H9 (cell line): ENCODE measurements around the gene NEUROD2. TPM values are rescaled to one million over a fixed set of nuclear protein-coding genes. Genes with fewer than 3 reads are reported as not detected.

Experiments used
- DNase-seq: peaks from one replicate; pipeline ENCODE4 v3.0.0-alpha.2; 2017
- H2AFZ ChIP-seq: one replicate; pipeline ENCODE4 v1.6.1; 2013; ENCODE audit warnings: mild to moderate bottlenecking, low read length, control low read depth, moderate library complexity
- H2AK5ac ChIP-seq: 2 replicates; pipeline ENCODE4 v1.6.1; 2013; ENCODE audit warnings: low read length, control low read depth, mixed read lengths; ENCODE audit not compliant: insufficient read length
- H2BK120ac ChIP-seq: one replicate; pipeline ENCODE4 v1.6.1; 2013; ENCODE audit warnings: low read depth, mild to moderate bottlenecking, low read length, control low read depth, inconsistent platforms; ENCODE audit not compliant: poor library complexity, severe bottlenecking
- H2BK12ac ChIP-seq: 2 replicates; pipeline ENCODE4 v1.6.1; 2013; ENCODE audit warnings: low read length, control low read depth, mixed read lengths, low read depth; ENCODE audit not compliant: insufficient read length
- H2BK15ac ChIP-seq: 2 replicates; pipeline ENCODE4 v1.6.1; 2013; ENCODE audit warnings: low read depth, low read length, control low read depth
- H2BK20ac ChIP-seq: one replicate; pipeline ENCODE4 v1.6.1; 2013; ENCODE audit warnings: low read depth, mild to moderate bottlenecking, low read length, control low read depth, inconsistent platforms; ENCODE audit not compliant: poor library complexity, severe bottlenecking
- H2BK5ac ChIP-seq: 2 replicates; pipeline ENCODE4 v1.6.1; 2013; ENCODE audit warnings: low read length, control low read depth, mixed read lengths; ENCODE audit not compliant: insufficient read length
- H3K14ac ChIP-seq: 2 replicates; pipeline ENCODE4 v1.6.1; 2013; ENCODE audit warnings: low read length, control low read depth; ENCODE audit not compliant: insufficient read depth
- H3K18ac ChIP-seq: 2 replicates; pipeline ENCODE4 v1.6.1; 2013; ENCODE audit warnings: low read depth, mild to moderate bottlenecking, mixed read lengths, low read length, control low read depth; ENCODE audit not compliant: insufficient read length
- H3K23ac ChIP-seq: 2 replicates; pipeline ENCODE4 v1.6.1; 2013; ENCODE audit warnings: low read length, control low read depth, mixed read lengths, low read depth; ENCODE audit not compliant: insufficient read length
- H3K23me2 ChIP-seq: 2 replicates; pipeline ENCODE4 v1.6.1; 2013; ENCODE audit warnings: low read depth, mild to moderate bottlenecking, mixed read lengths, low read length, control low read depth; ENCODE audit not compliant: insufficient read length, poor library complexity, severe bottlenecking
- H3K27ac ChIP-seq: 2 replicates; pipeline ENCODE4 v1.5.1; 2013; ENCODE audit warnings: low read length, control low read depth, mixed read lengths, low read depth; ENCODE audit not compliant: insufficient read length
- H3K27me3 ChIP-seq: 2 replicates; pipeline ENCODE4 v1.6.1; 2013; ENCODE audit warnings: low read length, control low read depth, inconsistent platforms; ENCODE audit not compliant: insufficient read depth
- H3K4ac ChIP-seq: 2 replicates; pipeline ENCODE4 v1.6.1; 2013; ENCODE audit warnings: low read depth, mild to moderate bottlenecking, control low read depth, inconsistent platforms, low read length, moderate library complexity
- H3K4me1 ChIP-seq: 2 replicates; pipeline ENCODE4 v1.6.1; 2013; ENCODE audit warnings: low read length, control low read depth, inconsistent platforms; ENCODE audit not compliant: insufficient read depth
- H3K4me2 ChIP-seq: 2 replicates; pipeline ENCODE4 v1.6.1; 2013; ENCODE audit warnings: low read length, control low read depth, mixed read lengths; ENCODE audit not compliant: insufficient read length, insufficient read depth
- H3K56ac ChIP-seq: 2 replicates; pipeline ENCODE4 v1.6.1; 2013; ENCODE audit warnings: low read depth, mild to moderate bottlenecking, mixed read lengths, low read length, control low read depth; ENCODE audit not compliant: insufficient read length
- H3K79me1 ChIP-seq: 2 replicates; pipeline ENCODE4 v1.6.1; 2013; ENCODE audit warnings: low read depth, mild to moderate bottlenecking, moderate library complexity, low read length, control low read depth, inconsistent platforms; ENCODE audit not compliant: insufficient read depth, poor library complexity, severe bottlenecking
- H3K79me2 ChIP-seq: 2 replicates; pipeline ENCODE4 v1.6.1; 2013; ENCODE audit warnings: low read length, control low read depth, inconsistent platforms; ENCODE audit not compliant: insufficient read depth
- H3K9ac ChIP-seq: 2 replicates; pipeline ENCODE4 v1.6.1; 2013; ENCODE audit warnings: low read length, control low read depth, mixed read lengths; ENCODE audit not compliant: insufficient read length; ENCODE audit errors: extremely low read depth
- H3K9me3 ChIP-seq: one replicate; pipeline ENCODE4 v1.6.1; 2013; ENCODE audit warnings: low read depth, low read length, inconsistent platforms; ENCODE audit not compliant: control insufficient read depth
- H3T11ph ChIP-seq: one replicate; pipeline ENCODE4 v1.6.1; 2013; ENCODE audit warnings: mild to moderate bottlenecking, low read length, control low read depth, inconsistent platforms
- H4K20me1 ChIP-seq: one replicate; pipeline ENCODE4 v1.6.1; 2013; ENCODE audit not compliant: control insufficient read depth, insufficient read length, insufficient read depth
- H4K5ac ChIP-seq: 2 replicates; pipeline ENCODE4 v1.6.1; 2013; ENCODE audit warnings: low read depth, mild to moderate bottlenecking, mixed read lengths, low read length, control low read depth; ENCODE audit not compliant: insufficient read length
- H4K8ac ChIP-seq: replicated peaks from 2 replicates; pipeline ENCODE4 v1.6.1; 2013; ENCODE audit warnings: low read length, control low read depth, mixed read lengths, low read depth; ENCODE audit not compliant: insufficient read length
- H4K91ac ChIP-seq: 2 replicates; pipeline ENCODE4 v1.6.1; 2013; ENCODE audit warnings: low read depth, mild to moderate bottlenecking, moderate library complexity, mixed read lengths, low read length, control low read depth; ENCODE audit not compliant: insufficient read length
- H3K27ac Mint-ChIP-seq, 3 experiments: 2 replicates in 2 of 3; 3 replicates in 1 of 3; pipeline ENCODE4 v1.8.0; 2020 to 2021; ENCODE audit warnings: mixed read lengths in 3 of 3, mild to moderate bottlenecking in 1 of 3, moderate library complexity in 1 of 3
- H3K27me3 Mint-ChIP-seq: 2 replicates; pipeline ENCODE4 v1.8.0; 2021; ENCODE audit warnings: low read depth, mild to moderate bottlenecking, moderate library complexity, mixed read lengths
- H3K36me3 Mint-ChIP-seq, 3 experiments: 2 replicates in 2 of 3; 3 replicates in 1 of 3; pipeline ENCODE4 v1.8.0; 2020 to 2021; ENCODE audit warnings: low read depth in 3 of 3, mixed read lengths in 3 of 3; ENCODE audit not compliant: insufficient read depth in 1 of 3
- H3K4me1 Mint-ChIP-seq, 2 experiments: 2 replicates each; pipeline ENCODE4 v1.8.0; 2020; ENCODE audit warnings: mixed read lengths in 2 of 2
- H3K4me3 Mint-ChIP-seq, 2 experiments: 2 replicates in 1 of 2; 3 replicates in 1 of 2; pipeline ENCODE4 v1.8.0; 2020 to 2021; ENCODE audit warnings: mild to moderate bottlenecking in 2 of 2, mixed read lengths in 2 of 2, moderate library complexity in 1 of 2
- H3K9me3 Mint-ChIP-seq, 2 experiments: 2 replicates in 1 of 2; 3 replicates in 1 of 2; pipeline ENCODE4 v1.8.0; 2020; ENCODE audit warnings: mild to moderate bottlenecking in 2 of 2, mixed read lengths in 2 of 2, moderate library complexity in 1 of 2
- CTCF ChIP-seq: fragments of 200-600 bp; sonication (generic); conservative IDR thresholded peaks from 3 replicates; pipeline ENCODE4 v1.8.0; 2021; ENCODE audit warnings: antibody characterized with exemption, mild to moderate bottlenecking
- WGBS: extraction: QIAGEN DNeasy Blood & Tissue Kit; methylation state at CpG from one replicate; pipeline ENCODE4 v1.1.7; 2013; ENCODE audit warnings: missing lambda C conversion rate, low lambda C conversion rate, mixed read lengths; ENCODE audit not compliant: insufficient read length; ENCODE audit errors: extremely low coverage; 5-methylcytosine and 5-hydroxymethylcytosine counted together
- total RNA-seq: library from RNA; stranded (reverse); gene quantifications from 2 replicates; pipeline ENCODE4 v1.2.1, GENCODE V29; 2021

The NEUROD2 gene
- total RNA-seq, 1 experiment from 2014 or later = not detected

DNA sequence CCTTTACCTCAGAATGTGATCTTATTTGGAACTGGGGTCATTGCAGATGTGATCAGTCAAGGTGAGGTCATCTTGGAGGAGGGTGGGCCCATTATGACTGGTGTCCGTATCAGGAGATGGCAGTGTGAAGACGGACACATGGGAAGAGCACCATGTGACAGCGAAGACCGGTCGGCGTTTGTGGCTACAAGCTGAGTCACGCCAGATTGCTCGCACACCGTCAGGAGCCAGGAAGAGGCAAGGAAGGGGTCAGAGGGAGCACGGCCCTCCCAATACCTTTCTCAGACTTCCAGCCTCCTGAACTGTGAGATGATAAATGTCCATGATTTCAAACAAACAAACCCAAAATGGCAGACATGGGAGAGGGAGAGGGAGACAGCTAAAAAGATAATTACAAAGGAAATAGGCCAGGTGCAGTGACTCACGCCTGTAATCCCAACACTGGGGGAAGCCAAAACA is 42.4 kb upstream of the NEUROD2 start:
- Histone ChIP-seq H3K27ac (no peak overlapping the region), H3K27me3 (no peaks in the 10 kb centered on the region), H3K23ac (no peak overlapping the region), H2BK15ac (no peak overlapping the region), H2AK5ac (no peak overlapping the region), H3K9ac (no peak overlapping the region), H2AFZ (no peak overlapping the region), H3K14ac (no peak overlapping the region), H3K4ac (no peak overlapping the region), H3K18ac (no peak overlapping the region), H4K8ac (no peak overlapping the region), H2BK5ac (no peak overlapping the region), H4K91ac (no peak overlapping the region), H3K79me1 (no peaks in the 10 kb centered on the region), H3K56ac (no peak overlapping the region), H3K4me2 (no peak overlapping the region), H2BK120ac (no peak overlapping the region), H3K79me2 (no peaks in the 10 kb centered on the region), H3K23me2 (no peaks in the 10 kb centered on the region), H2BK20ac (no peak overlapping the region), H3K9me3 (no peaks in the 10 kb centered on the region), H4K20me1 (no peaks in the 10 kb centered on the region), H4K5ac (no peak overlapping the region), H3T11ph (no peak overlapping the region), H2BK12ac (no peak overlapping the region), H3K4me1 (peaks cover 9% of the 10 kb centered on the region; the same call in 1 of the 2 replicates)
- DNase-seq = no peak
- peak overlapping the region in 2 of 3 experiments; percentile 25 to 90; a peak in 3 of 7 replicates for H3K27ac Mint-ChIP-seq
- no peaks in the 10 kb centered on the region for H3K9me3 Mint-ChIP-seq
- peaks cover 0 to 14% (median 2%) of the 10 kb centered on the region in 3 experiments; a peak in 6 of 7 replicates for H3K36me3 Mint-ChIP-seq
- H3K27me3 Mint-ChIP-seq = no peaks in the 10 kb centered on the region; the same call in 1 of the 2 replicates
- peaks cover 37 to 63% of the 10 kb centered on the region in 2 experiments for H3K4me1 Mint-ChIP-seq
- no CpG with 5 or more reads among the region's 11 CpGs for WGBS
- H3K4me3 Mint-ChIP-seq = no peak overlapping the region
- no peak for TF ChIP-seq CTCF
